ENCODE results near the gene C1orf232. TPM values are rescaled to one million over a fixed set of nuclear protein-coding genes. Genes with fewer than 3 reads are reported as not detected.
A peak's percentile ranks its signal among the peaks of the same experiment; 100 is the strongest.

The C1orf232 gene
- total and polyA plus RNA-seq, 2 of the 13 experiments (the other 11 are each of a cell fraction or from before 2014, with no cell fraction given) = not detected

GRCh38 chr1:26161415-26162219, 7.1 kb downstream of the C1orf232 start (continued):
- TF ChIP-seq SIX4 (CRISPR knock-in tag; IDR thresholded peaks at IDR 0.05) (no peak), MAX (IDR thresholded peaks at IDR 0.05) (peak; percentile 90), HIC2 (CRISPR knock-in tag; IDR thresholded peaks at IDR 0.05; ENCODE audit: low read depth) (peak; percentile 22; the same call in 1 of the 2 replicates), JUNB (CRISPR knock-in tag; IDR thresholded peaks at IDR 0.05; ENCODE audit: borderline replicate concordance) (no peak), SRF (IDR thresholded peaks at IDR 0.05; ENCODE audit: low read depth, low read length) (no peak), RAD21 (CRISPR knock-in tag; IDR thresholded peaks at IDR 0.05) (0 out of 2 replicates have a peak, but pooled peaks have one; percentile 34), ZNF841 (CRISPR knock-in tag; IDR thresholded peaks at IDR 0.05; ENCODE audit: borderline replicate concordance) (0 out of 2 replicates have a peak, but pooled peaks have one; percentile 35), ZKSCAN5 (CRISPR knock-in tag; IDR thresholded peaks at IDR 0.05) (no peak), MED13 (CRISPR knock-in tag; IDR thresholded peaks at IDR 0.05) (no peak), ZNF460 (CRISPR knock-in tag; IDR thresholded peaks at IDR 0.05; ENCODE audit: borderline replicate concordance) (no peak), HOXA3 (CRISPR knock-in tag; IDR thresholded peaks at IDR 0.05) (peak; percentile 55), ZBTB2 (CRISPR knock-in tag; IDR thresholded peaks at IDR 0.05; ENCODE audit: low read depth) (peak; percentile 65), TEF (CRISPR knock-in tag; IDR thresholded peaks at IDR 0.05) (no peak), THAP9 (CRISPR knock-in tag; IDR thresholded peaks at IDR 0.05; ENCODE audit: borderline replicate concordance) (no peak), CBX5 (CRISPR knock-in tag; IDR thresholded peaks at IDR 0.05; ENCODE audit: borderline replicate concordance) (no peak), ZNF776 (CRISPR knock-in tag; IDR thresholded peaks at IDR 0.05) (peak; percentile 68; the same call in 1 of the 2 replicates), IRF1 (CRISPR knock-in tag; IDR thresholded peaks at IDR 0.05; ENCODE audit: low read depth) (peak; percentile 45; the same call in 1 of the 2 replicates)

All from HepG2 (cell line).